Keratinocyte (primary cell): Measurements from ENCODE around the gene SSH2. TPM values are rescaled to one million over a fixed set of nuclear protein-coding genes. Genes with fewer than 3 reads are reported as not detected.

ENCODE experiments used
- DNase-seq: peaks from one replicate; pipeline ENCODE4 v3.0.0-alpha.2; 2011; ENCODE audit warnings: low read depth, missing footprints, low spot score
- FAIRE-seq: peaks from 2 replicates; lab custom pipeline; 2011; peaks lifted over from hg19 to GRCh38; lab: Jason Lieb, UNC
- H2AFZ ChIP-seq: 2 replicates; pipeline ENCODE4 v1.6.0; 2012; ENCODE audit warnings: low read length, control low read depth, inconsistent platforms; ENCODE audit not compliant: control insufficient read depth
- H3K27ac ChIP-seq: 2 replicates; pipeline ENCODE4 v1.5.1; 2011; ENCODE audit warnings: low read length; ENCODE audit not compliant: control insufficient read depth, insufficient read depth
- H3K27me3 ChIP-seq: 3 replicates; pipeline ENCODE4 v1.6.0; 2011; ENCODE audit warnings: low read length; ENCODE audit not compliant: control insufficient read depth, insufficient read depth; ENCODE audit errors: extremely low read depth
- H3K36me3 ChIP-seq, 2 experiments: 2 replicates in 1 of 2; 3 replicates in 1 of 2; pipeline ENCODE4 v1.5.1; 2011; ENCODE audit warnings: low read length in 2 of 2, mild to moderate bottlenecking in 1 of 2; ENCODE audit not compliant: control insufficient read depth in 2 of 2, insufficient read depth in 2 of 2; ENCODE audit errors: extremely low read depth in 1 of 2
- H3K4me1 ChIP-seq: 3 replicates; pipeline ENCODE4 v1.5.1; 2011; ENCODE audit warnings: low read length; ENCODE audit not compliant: control insufficient read depth, insufficient read depth; ENCODE audit errors: extremely low read depth
- H3K4me2 ChIP-seq: 3 replicates; pipeline ENCODE4 v1.6.0; 2011; ENCODE audit warnings: low read depth, low read length; ENCODE audit not compliant: control insufficient read depth, insufficient read depth; ENCODE audit errors: extremely low read depth
- H3K4me3 ChIP-seq, 3 experiments: fragments of 200-600 bp in 1 of 3; sonication (generic) in 1 of 3; 2 replicates in 2 of 3; 3 replicates in 1 of 3; pipeline ENCODE4 v1.5.1; 2011 to 2016; ENCODE audit warnings: low read length in 3 of 3, mild to moderate bottlenecking in 3 of 3, control low read depth in 2 of 3, inconsistent platforms in 1 of 3, low read depth in 1 of 3, mixed read lengths in 1 of 3, mixed run types in 1 of 3, moderate library complexity in 1 of 3; ENCODE audit not compliant: control insufficient read depth in 2 of 3, insufficient read depth in 2 of 3; ENCODE audit errors: extremely low read depth in 1 of 3
- H3K79me2 ChIP-seq: 2 replicates; pipeline ENCODE4 v1.6.0; 2012; ENCODE audit warnings: low read length; ENCODE audit not compliant: control insufficient read depth, insufficient read depth
- H3K9ac ChIP-seq: 3 replicates; pipeline ENCODE4 v1.6.0; 2011; ENCODE audit warnings: low read length; ENCODE audit not compliant: control insufficient read depth, insufficient read depth; ENCODE audit errors: extremely low read depth
- H3K9me1 ChIP-seq: 3 replicates; pipeline ENCODE4 v1.6.0; 2011; ENCODE audit warnings: low read length; ENCODE audit not compliant: control insufficient read depth, insufficient read depth; ENCODE audit errors: extremely low read depth
- H3K9me3 ChIP-seq: 2 replicates; pipeline ENCODE4 v1.5.1; 2012; ENCODE audit warnings: low read depth, low read length; ENCODE audit not compliant: control insufficient read depth
- H4K20me1 ChIP-seq: 3 replicates; pipeline ENCODE4 v1.6.0; 2011; ENCODE audit warnings: low read length; ENCODE audit not compliant: control insufficient read depth, insufficient read depth; ENCODE audit errors: extremely low read depth
- CTCF ChIP-seq, 3 experiments: IDR thresholded peaks in 1 of 3; conservative IDR thresholded peaks in 1 of 3; optimal IDR thresholded peaks in 1 of 3; 2 replicates in 2 of 3; 3 replicates in 1 of 3; pipeline versions ENCODE3 to v1.5.1; 2011; ENCODE audit warnings: low read length in 3 of 3, mild to moderate bottlenecking in 3 of 3, moderate library complexity in 2 of 3, control low read depth in 1 of 3, inconsistent platforms in 1 of 3; ENCODE audit not compliant: insufficient read depth in 2 of 3; ENCODE audit errors: extremely low read depth in 1 of 3
- EZH2 ChIP-seq: IDR thresholded peaks from one replicate; pipeline ENCODE4 v1.6.1; 2012; ENCODE audit warnings: inconsistent platforms, mild to moderate bottlenecking, low read length, moderate library complexity
- dilution Hi-C: fragments of 300-500 bp; cut with MboI; formaldehyde crosslinking; loops from one replicate; pipeline ENCODE4 v1.7.0; 2020; ENCODE audit warnings: low sequenced_read_pairs; ENCODE audit not compliant: extremely low pct_ligation_motif_present
- polyA plus RNA-seq, 5 experiments: library from polyadenylated mRNA; depleted of rRNA in 3 of 5; stranded (reverse) in 3 of 5; stranded (forward) in 1 of 5; unstranded in 1 of 5; fragments of >200 nt; gene quantifications; 1 replicate in 1 of 5; 2 replicates in 3 of 5; 3 replicates in 1 of 5; pipeline versions ENCODE4 v1.2.1 to v1.2.3, GENCODE V29; 2011 to 2012; ENCODE audit warnings: missing spikeins in 2 of 5, low read depth in 1 of 5, low replicate concordance in 1 of 5

Gene SSH2
- polyA plus RNA-seq, 1 donor (not counting 4 experiments of a cell fraction or from before 2014, with no cell fraction given) = 13.9 TPM

DNA sequence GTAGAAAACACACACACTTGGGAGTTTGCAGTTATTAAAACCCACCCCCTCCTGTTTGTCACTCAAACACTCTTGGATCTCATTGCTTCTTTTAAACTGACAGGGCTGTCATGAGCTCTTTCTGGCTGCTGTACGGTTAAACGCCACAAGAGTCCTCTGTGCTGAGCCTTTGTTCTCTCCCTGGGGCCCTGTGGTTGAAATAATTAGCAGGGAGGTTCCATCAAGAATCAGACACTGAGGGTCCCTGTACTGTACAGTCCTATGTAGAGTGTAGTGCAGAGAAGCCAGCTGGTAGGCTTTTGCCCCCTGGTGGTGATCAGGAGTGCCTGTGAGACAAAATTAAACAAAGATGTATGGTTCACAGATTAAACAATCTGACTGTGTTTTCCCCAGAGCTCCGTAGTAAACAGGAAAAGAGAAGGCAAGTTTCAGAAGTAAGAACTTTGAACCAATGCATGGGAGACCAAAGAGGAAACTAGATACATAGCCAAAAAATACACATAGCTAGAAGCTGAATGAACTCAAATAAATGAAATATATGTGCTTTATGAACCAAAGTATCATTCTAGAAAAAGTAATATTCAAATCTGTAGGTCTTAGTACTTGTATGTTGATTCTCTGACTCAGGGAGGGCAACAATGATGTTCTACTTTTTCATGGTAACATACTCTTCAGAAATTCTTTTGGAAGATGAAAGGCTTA, 1.4 kb upstream of the SSH2 start:
- H3K4me1 ChIP-seq = peaks cover 20% of the 10 kb centered on the region
- H3K4me2 ChIP-seq = peak overlapping the region; percentile 70
- peaks cover 2% of the 10 kb centered on the region for H3K9me1 ChIP-seq
- H3K9me3 ChIP-seq = no peaks in the 10 kb centered on the region
- H2AFZ ChIP-seq = no peak overlapping the region
- no peaks in the 10 kb centered on the region for H3K27me3 ChIP-seq
- TF ChIP-seq CTCF (optimal IDR thresholded peaks at IDR 0.05 in 1 of 3, IDR thresholded peaks at IDR 0.05 in 1 of 3, conservative IDR thresholded peaks at IDR 0.05 in 1 of 3; ENCODE audit: extremely low read depth in 1 of 3, insufficient read depth in 2 of 3, low read length in 3 of 3) = peak; percentile 80 to 98 (median 86)
- no peak for TF ChIP-seq EZH2
- dilution Hi-C loops = no loop called here
- H3K9ac ChIP-seq = peak overlapping the region; percentile 73
- peak overlapping the region in 2 of 3 experiments; percentile 71 to 97 for H3K4me3 ChIP-seq
- no peak for DNase-seq
- no peaks in the 10 kb centered on the region for H3K36me3 ChIP-seq
- H4K20me1 ChIP-seq = no peaks in the 10 kb centered on the region
- peak overlapping the region; percentile 71 for H3K27ac ChIP-seq
- peaks cover 35% of the 10 kb centered on the region for H3K79me2 ChIP-seq
- peak; percentile 86 for FAIRE-seq

DNA sequence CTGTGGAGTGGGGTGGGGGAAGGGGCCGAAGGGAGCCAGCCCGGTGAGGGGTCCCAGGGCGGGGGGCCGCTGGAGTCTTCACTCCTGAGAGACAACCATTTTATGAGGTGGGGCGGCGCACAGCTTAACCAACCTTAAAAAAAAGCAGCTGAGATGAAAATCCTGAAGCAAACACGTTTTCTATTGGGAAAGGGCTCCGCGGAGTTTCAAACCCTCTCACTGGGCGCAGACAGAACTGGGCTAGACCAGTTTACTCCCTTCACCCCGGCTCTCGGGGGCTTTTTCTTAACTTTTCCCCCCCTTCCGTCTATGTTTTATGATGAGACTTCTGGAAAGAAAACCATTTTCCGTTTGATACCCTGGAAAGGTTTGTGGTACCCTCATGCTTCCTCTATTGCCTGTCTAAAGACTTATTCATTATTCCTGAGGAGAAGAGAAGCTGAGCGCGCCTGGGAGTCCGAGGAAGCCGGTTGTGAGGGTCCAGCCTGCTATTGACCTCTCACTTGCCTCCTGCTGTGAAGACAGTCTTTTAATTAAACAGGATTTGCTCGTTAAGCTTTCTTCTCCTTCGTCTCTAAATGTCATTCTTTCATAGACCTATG, 482 bp upstream of the SSH2 start:
- H3K9ac ChIP-seq = peak overlapping the region; percentile 73
- peak overlapping the region; percentile 71 for H3K27ac ChIP-seq
- no peaks in the 10 kb centered on the region for H3K9me3 ChIP-seq
- peak overlapping the region; percentile 70 to 97 (median 71) for H3K4me3 ChIP-seq
- dilution Hi-C loops = no loop called here
- H2AFZ ChIP-seq = peak overlapping the region; percentile 27
- peak overlapping the region; percentile 70 for H3K4me2 ChIP-seq
- no peaks in the 10 kb centered on the region for H4K20me1 ChIP-seq
- H3K36me3 ChIP-seq = no peaks in the 10 kb centered on the region
- peaks cover 2% of the 10 kb centered on the region for H3K9me1 ChIP-seq
- peaks cover 43% of the 10 kb centered on the region for H3K79me2 ChIP-seq
- FAIRE-seq (no peak), DNase-seq (no peak)
- H3K27me3 ChIP-seq = no peaks in the 10 kb centered on the region
- peaks cover 20% of the 10 kb centered on the region for H3K4me1 ChIP-seq
- no peak for TF ChIP-seq CTCF (optimal IDR thresholded peaks at IDR 0.05 in 1 of 3, IDR thresholded peaks at IDR 0.05 in 1 of 3, conservative IDR thresholded peaks at IDR 0.05 in 1 of 3; ENCODE audit: extremely low read depth in 1 of 3, insufficient read depth in 2 of 3, low read length in 3 of 3)
- TF ChIP-seq EZH2 = no peak
